H9 (cell line): ENCODE results near the gene PIGW. TPM values are rescaled to one million over a fixed set of nuclear protein-coding genes. Genes with fewer than 3 reads are reported as not detected.
A peak's percentile ranks its signal among the peaks of the same experiment; 100 is the strongest.

Experiments
- DNase-seq: peaks from one replicate; pipeline ENCODE4 v3.0.0-alpha.2; 2017
- H2AFZ ChIP-seq: one replicate; pipeline ENCODE4 v1.6.1; 2013; ENCODE audit warnings: mild to moderate bottlenecking, low read length, control low read depth, moderate library complexity
- H2AK5ac ChIP-seq: 2 replicates; pipeline ENCODE4 v1.6.1; 2013; ENCODE audit warnings: low read length, control low read depth, mixed read lengths; ENCODE audit not compliant: insufficient read length
- H2BK120ac ChIP-seq: one replicate; pipeline ENCODE4 v1.6.1; 2013; ENCODE audit warnings: low read depth, mild to moderate bottlenecking, low read length, control low read depth, inconsistent platforms; ENCODE audit not compliant: poor library complexity, severe bottlenecking
- H2BK12ac ChIP-seq: 2 replicates; pipeline ENCODE4 v1.6.1; 2013; ENCODE audit warnings: low read length, control low read depth, mixed read lengths, low read depth; ENCODE audit not compliant: insufficient read length
- H2BK15ac ChIP-seq: 2 replicates; pipeline ENCODE4 v1.6.1; 2013; ENCODE audit warnings: low read depth, low read length, control low read depth
- H2BK20ac ChIP-seq: one replicate; pipeline ENCODE4 v1.6.1; 2013; ENCODE audit warnings: low read depth, mild to moderate bottlenecking, low read length, control low read depth, inconsistent platforms; ENCODE audit not compliant: poor library complexity, severe bottlenecking
- H2BK5ac ChIP-seq: 2 replicates; pipeline ENCODE4 v1.6.1; 2013; ENCODE audit warnings: low read length, control low read depth, mixed read lengths; ENCODE audit not compliant: insufficient read length
- H3K14ac ChIP-seq: 2 replicates; pipeline ENCODE4 v1.6.1; 2013; ENCODE audit warnings: low read length, control low read depth; ENCODE audit not compliant: insufficient read depth
- H3K18ac ChIP-seq: 2 replicates; pipeline ENCODE4 v1.6.1; 2013; ENCODE audit warnings: low read depth, mild to moderate bottlenecking, mixed read lengths, low read length, control low read depth; ENCODE audit not compliant: insufficient read length
- H3K23ac ChIP-seq: 2 replicates; pipeline ENCODE4 v1.6.1; 2013; ENCODE audit warnings: low read length, control low read depth, mixed read lengths, low read depth; ENCODE audit not compliant: insufficient read length
- H3K23me2 ChIP-seq: 2 replicates; pipeline ENCODE4 v1.6.1; 2013; ENCODE audit warnings: low read depth, mild to moderate bottlenecking, mixed read lengths, low read length, control low read depth; ENCODE audit not compliant: insufficient read length, poor library complexity, severe bottlenecking
- H3K27ac ChIP-seq: 2 replicates; pipeline ENCODE4 v1.5.1; 2013; ENCODE audit warnings: low read length, control low read depth, mixed read lengths, low read depth; ENCODE audit not compliant: insufficient read length
- H3K27me3 ChIP-seq: 2 replicates; pipeline ENCODE4 v1.6.1; 2013; ENCODE audit warnings: low read length, control low read depth, inconsistent platforms; ENCODE audit not compliant: insufficient read depth
- H3K4ac ChIP-seq: 2 replicates; pipeline ENCODE4 v1.6.1; 2013; ENCODE audit warnings: low read depth, mild to moderate bottlenecking, control low read depth, inconsistent platforms, low read length, moderate library complexity
- H3K4me1 ChIP-seq: 2 replicates; pipeline ENCODE4 v1.6.1; 2013; ENCODE audit warnings: low read length, control low read depth, inconsistent platforms; ENCODE audit not compliant: insufficient read depth
- H3K4me2 ChIP-seq: 2 replicates; pipeline ENCODE4 v1.6.1; 2013; ENCODE audit warnings: low read length, control low read depth, mixed read lengths; ENCODE audit not compliant: insufficient read length, insufficient read depth
- H3K56ac ChIP-seq: 2 replicates; pipeline ENCODE4 v1.6.1; 2013; ENCODE audit warnings: low read depth, mild to moderate bottlenecking, mixed read lengths, low read length, control low read depth; ENCODE audit not compliant: insufficient read length
- H3K79me1 ChIP-seq: 2 replicates; pipeline ENCODE4 v1.6.1; 2013; ENCODE audit warnings: low read depth, mild to moderate bottlenecking, moderate library complexity, low read length, control low read depth, inconsistent platforms; ENCODE audit not compliant: insufficient read depth, poor library complexity, severe bottlenecking
- H3K79me2 ChIP-seq: 2 replicates; pipeline ENCODE4 v1.6.1; 2013; ENCODE audit warnings: low read length, control low read depth, inconsistent platforms; ENCODE audit not compliant: insufficient read depth
- H3K9ac ChIP-seq: 2 replicates; pipeline ENCODE4 v1.6.1; 2013; ENCODE audit warnings: low read length, control low read depth, mixed read lengths; ENCODE audit not compliant: insufficient read length; ENCODE audit errors: extremely low read depth
- H3K9me3 ChIP-seq: one replicate; pipeline ENCODE4 v1.6.1; 2013; ENCODE audit warnings: low read depth, low read length, inconsistent platforms; ENCODE audit not compliant: control insufficient read depth
- H3T11ph ChIP-seq: one replicate; pipeline ENCODE4 v1.6.1; 2013; ENCODE audit warnings: mild to moderate bottlenecking, low read length, control low read depth, inconsistent platforms
- H4K20me1 ChIP-seq: one replicate; pipeline ENCODE4 v1.6.1; 2013; ENCODE audit not compliant: control insufficient read depth, insufficient read length, insufficient read depth
- H4K5ac ChIP-seq: 2 replicates; pipeline ENCODE4 v1.6.1; 2013; ENCODE audit warnings: low read depth, mild to moderate bottlenecking, mixed read lengths, low read length, control low read depth; ENCODE audit not compliant: insufficient read length
- H4K8ac ChIP-seq: replicated peaks from 2 replicates; pipeline ENCODE4 v1.6.1; 2013; ENCODE audit warnings: low read length, control low read depth, mixed read lengths, low read depth; ENCODE audit not compliant: insufficient read length
- H4K91ac ChIP-seq: 2 replicates; pipeline ENCODE4 v1.6.1; 2013; ENCODE audit warnings: low read depth, mild to moderate bottlenecking, moderate library complexity, mixed read lengths, low read length, control low read depth; ENCODE audit not compliant: insufficient read length
- H3K27ac Mint-ChIP-seq, 3 experiments: 2 replicates in 2 of 3; 3 replicates in 1 of 3; pipeline ENCODE4 v1.8.0; 2020 to 2021; ENCODE audit warnings: mixed read lengths in 3 of 3, mild to moderate bottlenecking in 1 of 3, moderate library complexity in 1 of 3
- H3K27me3 Mint-ChIP-seq: 2 replicates; pipeline ENCODE4 v1.8.0; 2021; ENCODE audit warnings: low read depth, mild to moderate bottlenecking, moderate library complexity, mixed read lengths
- H3K36me3 Mint-ChIP-seq, 3 experiments: 2 replicates in 2 of 3; 3 replicates in 1 of 3; pipeline ENCODE4 v1.8.0; 2020 to 2021; ENCODE audit warnings: low read depth in 3 of 3, mixed read lengths in 3 of 3; ENCODE audit not compliant: insufficient read depth in 1 of 3
- H3K4me1 Mint-ChIP-seq, 2 experiments: 2 replicates each; pipeline ENCODE4 v1.8.0; 2020; ENCODE audit warnings: mixed read lengths in 2 of 2
- H3K4me3 Mint-ChIP-seq, 2 experiments: 2 replicates in 1 of 2; 3 replicates in 1 of 2; pipeline ENCODE4 v1.8.0; 2020 to 2021; ENCODE audit warnings: mild to moderate bottlenecking in 2 of 2, mixed read lengths in 2 of 2, moderate library complexity in 1 of 2
- H3K9me3 Mint-ChIP-seq, 2 experiments: 2 replicates in 1 of 2; 3 replicates in 1 of 2; pipeline ENCODE4 v1.8.0; 2020; ENCODE audit warnings: mild to moderate bottlenecking in 2 of 2, mixed read lengths in 2 of 2, moderate library complexity in 1 of 2
- CTCF ChIP-seq: fragments of 200-600 bp; sonication (generic); conservative IDR thresholded peaks from 3 replicates; pipeline ENCODE4 v1.8.0; 2021; ENCODE audit warnings: antibody characterized with exemption, mild to moderate bottlenecking
- WGBS: extraction: QIAGEN DNeasy Blood & Tissue Kit; methylation state at CpG from one replicate; pipeline ENCODE4 v1.1.7; 2013; ENCODE audit warnings: missing lambda C conversion rate, low lambda C conversion rate, mixed read lengths; ENCODE audit not compliant: insufficient read length; ENCODE audit errors: extremely low coverage; 5-methylcytosine and 5-hydroxymethylcytosine counted together
- total RNA-seq: library from RNA; stranded (reverse); gene quantifications from 2 replicates; pipeline ENCODE4 v1.2.1, GENCODE V29; 2021

The PIGW gene
- total RNA-seq, 1 experiment from 2014 or later = 26.2 TPM

GRCh38 chr17:36545465-36546417 lies 11.0 kb downstream of the PIGW start:
- Mint-ChIP-seq H3K36me3 (peaks cover 0 to 13% (median 0%) of the 10 kb centered on the region in 3 experiments; a peak in 4 of 7 replicates), H3K27ac (peak overlapping the region; percentile 96 to 97 (median 97)), H3K4me1 (peaks cover 16 to 22% of the 10 kb centered on the region in 2 experiments), H3K27me3 (no peaks in the 10 kb centered on the region), H3K9me3 (no peaks in the 10 kb centered on the region), H3K4me3 (peak overlapping the region; percentile 87 to 95)
- Histone ChIP-seq H2BK120ac (no peak overlapping the region), H3K79me1 (no peaks in the 10 kb centered on the region), H3K27me3 (no peaks in the 10 kb centered on the region), H2AK5ac (no peak overlapping the region), H3K4me2 (peak overlapping the region; percentile 84), H3K56ac (no peak overlapping the region), H3K23me2 (peaks cover 5% of the 10 kb centered on the region), H3K23ac (no peak overlapping the region), H3K79me2 (peaks cover 13% of the 10 kb centered on the region; the same call in 1 of the 2 replicates), H2AFZ (no peak overlapping the region), H3K4me1 (no peaks in the 10 kb centered on the region), H4K8ac (no peak overlapping the region), H3K18ac (peak overlapping the region; percentile 52), H4K20me1 (no peaks in the 10 kb centered on the region), H3K27ac (peak overlapping the region; percentile 3), H2BK15ac (no peak overlapping the region), H4K5ac (no peak overlapping the region), H2BK20ac (no peak overlapping the region), H3K4ac (no peak overlapping the region), H3T11ph (no peak overlapping the region), H3K9ac (peak overlapping the region; percentile 90), H2BK5ac (no peak overlapping the region), H3K9me3 (no peaks in the 10 kb centered on the region), H3K14ac (peak overlapping the region; percentile 93), H4K91ac (no peak overlapping the region), H2BK12ac (no peak overlapping the region)
- peak; percentile 100 for DNase-seq
- no CpG with 5 or more reads among the region's 60 CpGs for WGBS
- TF ChIP-seq CTCF = no peak
